Activated CD8-positive, alpha-beta memory T cell treated with anti-CD3 and anti-CD28 coated beads, Interleukin-2, amount 50 U/mL, for 1 hour (primary cell): ENCODE results near the gene SPTBN5.

Source experiments
- DNase-seq: peaks from one replicate; pipeline ENCODE4 v3.0.0-alpha.2; 2020; ENCODE audit errors: extremely low read depth

The SPTBN5 gene

GRCh38 chr15:41804916-41805666, 88.8 kb downstream of the SPTBN5 start:
- DNase-seq = no peak

- DNase-seq = no peak
Observed at GRCh38 chr15:41804361-41804760, 89.5 kb downstream of the SPTBN5 start.

GRCh38 chr15:41801850-41802455, 91.9 kb downstream of the SPTBN5 start:
- DNase-seq = no peak

GRCh38 chr15:41801185-41801584, 92.7 kb downstream of the SPTBN5 start:
- DNase-seq = no peak

- DNase-seq = no peak
Observed at GRCh38 chr15:41799488-41799805, 94.4 kb downstream of the SPTBN5 start.

GRCh38 chr15:41798607-41799487, 95.0 kb downstream of the SPTBN5 start:
- DNase-seq = no peak
